A549 (cell line): ENCODE results near the gene SLC25A5.

ENCODE experiments used
- CBX8 ChIP-seq: fragments of 200-600 bp; sonication (generic); IDR thresholded peaks from 2 replicates; pipeline ENCODE4 v1.6.1; 2016
- CEBPB ChIP-seq, 2 experiments: fragments of >200 bp in 1 of 2; sonication (Bioruptor Twin) in 1 of 2; formaldehyde crosslinking in 1 of 2; IDR thresholded peaks; 2 replicates each; pipeline ENCODE4 v1.6.1; 2012 to 2016
- CTCF ChIP-seq: fragments of >200 bp; sonication (Bioruptor Twin); formaldehyde crosslinking; IDR thresholded peaks from 3 replicates; pipeline ENCODE4 v1.5.1; 2016
- EP300 ChIP-seq, 2 experiments: fragments of >200 bp; sonication (Bioruptor Twin); formaldehyde crosslinking; IDR thresholded peaks; 2 replicates in 1 of 2; 3 replicates in 1 of 2; pipeline ENCODE4 v1.6.1; 2016 to 2017
- FOSL2 ChIP-seq, 2 experiments: fragments of 450-650 bp in 1 of 2; fragments of >200 bp in 1 of 2; sonication (Bioruptor Twin) in 1 of 2; formaldehyde crosslinking; IDR thresholded peaks; 2 replicates each; pipeline versions ENCODE4 v1.5.0 to v1.6.1; 2016 to 2020; ENCODE audit warnings: mild to moderate bottlenecking in 1 of 2, moderate library complexity in 1 of 2
- KDM1A ChIP-seq: fragments of 200-600 bp; sonication (generic); IDR thresholded peaks from 2 replicates; pipeline ENCODE4 v1.6.1; 2016; ENCODE audit warnings: low read depth, mild to moderate bottlenecking
- MAX ChIP-seq: IDR thresholded peaks from 2 replicates; pipeline ENCODE4 v1.6.1; 2012
- MYC ChIP-seq: IDR thresholded peaks from 2 replicates; pipeline ENCODE4 v1.6.1; 2012; ENCODE audit warnings: mild to moderate bottlenecking, inconsistent platforms, low read length, improper control_type of control experiment, borderline replicate concordance
- POLR2A ChIP-seq: IDR thresholded peaks from 2 replicates; pipeline ENCODE4 v1.6.1; 2012; ENCODE audit warnings: mild to moderate bottlenecking, low read length
- RFX5 ChIP-seq: fragments of 450-650 bp; IDR thresholded peaks from 2 replicates; pipeline ENCODE4 v1.7.1; 2014; ENCODE audit warnings: antibody characterized with exemption, mild to moderate bottlenecking, moderate library complexity
- RNF2 ChIP-seq: fragments of 200-600 bp; sonication (generic); IDR thresholded peaks from 2 replicates; pipeline ENCODE4 v1.6.1; 2016; ENCODE audit warnings: low read depth, mild to moderate bottlenecking, antibody characterized with exemption, moderate library complexity, borderline replicate concordance
- SMC3 ChIP-seq: fragments of >200 bp; sonication (Bioruptor Twin); formaldehyde crosslinking; IDR thresholded peaks from 3 replicates; pipeline ENCODE4 v1.6.1; 2018; ENCODE audit warnings: inconsistent platforms
- USF2 ChIP-seq: fragments of 450-650 bp; IDR thresholded peaks from 2 replicates; pipeline ENCODE4 v1.6.1; 2014; ENCODE audit warnings: antibody characterized with exemption
- ZSCAN20 ChIP-seq: fragments of 250-450 bp; sonication (Bioruptor Pico); IDR thresholded peaks from 2 replicates; pipeline ENCODE4 v1.8.0; 2022; ENCODE audit warnings: mild to moderate bottlenecking, moderate library complexity

GRCh38 chrX:119512146-119512800 lies 44.0 kb downstream of the SLC25A5 start:
- peak; percentile 78 for TF ChIP-seq CTCF
- TF ChIP-seq RFX5: no peak
- TF ChIP-seq MAX: 0 out of 2 replicates have a peak, but pooled peaks have one; percentile 22
- no peak for TF ChIP-seq RNF2
- no peak for TF ChIP-seq POLR2A
- TF ChIP-seq ZSCAN20 (CRISPR knock-in tag): no peak
- no peak for TF ChIP-seq KDM1A
- peak; percentile 95 for TF ChIP-seq SMC3
- no peak for TF ChIP-seq USF2
- TF ChIP-seq FOSL2 (IDR thresholded peaks at IDR 0.05): no peak
- TF ChIP-seq FOSL2 (CRISPR knock-in tag; IDR thresholded peaks at IDR 0.05): no peak
- no peak for TF ChIP-seq MYC
- TF ChIP-seq CBX8: no peak
- TF ChIP-seq CEBPB (IDR thresholded peaks at IDR 0.05): no peak
- no peak for TF ChIP-seq EP300 (IDR thresholded peaks at IDR 0.05)
